Transverse colon (tissue), 4 donors: Measurements from ENCODE around the gene DERA. TPM values are rescaled to one million over a fixed set of nuclear protein-coding genes. Genes with fewer than 3 reads are reported as not detected.
"Not testable (repeated sequence)": the region's sequence is repeated elsewhere in the genome, so short reads cannot be mapped to it uniquely, and the experiment has no call there.

Source experiments
- DNase-seq: peaks from one replicate; pipeline ENCODE4 v3.0.0-alpha.2; 2019
- H3K27ac ChIP-seq, 4 donors: fragments of 200-600 bp; sonication (generic); 2 replicates each; pipeline ENCODE4 v1.5.1; 2016 to 2018; ENCODE audit warnings: inconsistent platforms in 4 of 4
- H3K27me3 ChIP-seq: fragments of 200-600 bp; sonication (generic); 2 replicates; pipeline ENCODE4 v1.5.1; 2017; ENCODE audit warnings: inconsistent platforms
- H3K36me3 ChIP-seq, 4 donors: fragments of 200-600 bp; sonication (generic); 2 replicates each; pipeline ENCODE4 v1.5.1; 2017 to 2019; ENCODE audit warnings: inconsistent platforms in 4 of 4
- H3K4me1 ChIP-seq, 4 donors: fragments of 200-600 bp; sonication (generic); 2 replicates each; pipeline ENCODE4 v1.5.1; 2017 to 2020; ENCODE audit warnings: inconsistent platforms in 4 of 4
- H3K4me3 ChIP-seq, 4 donors: fragments of 200-600 bp; sonication (generic); 1 replicate in 1 of 4; 2 replicates in 3 of 4; pipeline versions ENCODE4 v1.5.1 to v1.6.1; 2017 to 2019; ENCODE audit warnings: inconsistent platforms in 4 of 4
- H3K9me3 ChIP-seq, 2 donors: fragments of 200-600 bp; sonication (generic); 2 replicates each; pipeline ENCODE4 v1.5.1; 2017 to 2019; ENCODE audit warnings: inconsistent platforms in 2 of 2
- EP300 ChIP-seq: sonication (generic); formaldehyde crosslinking; IDR thresholded peaks from one replicate; pipeline ENCODE4 v1.6.1; 2017; ENCODE audit warnings: antibody characterized with exemption, low read depth
- POLR2A ChIP-seq: fragments of 450-650 bp; IDR thresholded peaks from one replicate; pipeline ENCODE4 v1.6.1; 2016; ENCODE audit warnings: antibody characterized with exemption, mild to moderate bottlenecking, moderate library complexity
- POLR2AphosphoS5 ChIP-seq, 3 donors: sonication (generic); formaldehyde crosslinking; IDR thresholded peaks; one replicate each; pipeline ENCODE4 v1.6.1; 2016; ENCODE audit warnings: antibody characterized with exemption in 3 of 3
- WGBS, 2 donors: methylation state at CpG; one replicate each; pipeline ENCODE4 v1.1.5; 2018; ENCODE audit warnings: low coverage in 1 of 2; 5-methylcytosine and 5-hydroxymethylcytosine counted together
- in situ Hi-C, 4 donors: fragments of 200-750 bp; cut with MboI; loops; one replicate each; pipeline versions ENCODE4 v1.15.0 to v1.15.1; 2017; ENCODE audit warnings: low sequenced_read_pairs in 3 of 4, low pct_ligation_motif_present in 1 of 4, low pct_unique_long_range_greater_than_20kb in 1 of 4
- intact Hi-C: fragments of 100-400 bp; cut with DNase I; formaldehyde crosslinking; loops from one replicate; pipeline ENCODE4 v1.15.1; 2023; ENCODE audit warnings: low total_unique reads
- total RNA-seq, 4 donors: library from RNA; depleted of rRNA; stranded (reverse); fragments of >200 nt; gene quantifications; one replicate each; pipeline ENCODE4 v1.1.0, GENCODE V29; 2016
- TF ChIP-seq, protein P1 (sequence below), 5 experiments: fragments of 200-600 bp in 3 of 5; fragments of 450-650 bp in 2 of 5; sonication (generic) in 3 of 5; IDR thresholded peaks; 1 replicate in 2 of 5; 2 replicates in 3 of 5; pipeline ENCODE4 v1.5.1; 2016 to 2017; ENCODE audit warnings: antibody characterized with exemption in 5 of 5, inconsistent platforms in 3 of 5, mild to moderate bottlenecking in 2 of 5, moderate library complexity in 1 of 5

The DERA gene
- total RNA-seq, 4 donors from 2014 or later, result 9.2 to 112 (median 69.9) TPM

DNA sequence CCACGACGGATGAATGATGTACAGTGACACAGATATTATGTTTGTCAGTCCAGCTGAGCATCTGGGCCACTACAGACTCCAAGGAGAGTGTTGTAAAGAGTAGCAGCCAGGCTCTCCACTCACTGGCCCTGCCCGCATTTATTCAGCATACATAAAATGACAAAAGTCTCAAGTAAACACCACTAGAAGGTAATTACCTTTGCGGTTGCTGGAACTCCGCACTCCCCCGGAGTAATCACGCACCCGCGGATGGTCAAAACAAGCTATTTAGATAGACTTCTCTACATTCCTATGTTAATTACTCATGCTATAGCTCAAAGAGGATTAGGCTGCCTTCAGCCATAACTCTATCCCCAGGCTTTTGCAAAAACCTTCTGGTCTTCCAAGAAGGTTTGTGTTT lies 47.8 kb upstream of the DERA start:
- TF ChIP-seq, protein P1, sequence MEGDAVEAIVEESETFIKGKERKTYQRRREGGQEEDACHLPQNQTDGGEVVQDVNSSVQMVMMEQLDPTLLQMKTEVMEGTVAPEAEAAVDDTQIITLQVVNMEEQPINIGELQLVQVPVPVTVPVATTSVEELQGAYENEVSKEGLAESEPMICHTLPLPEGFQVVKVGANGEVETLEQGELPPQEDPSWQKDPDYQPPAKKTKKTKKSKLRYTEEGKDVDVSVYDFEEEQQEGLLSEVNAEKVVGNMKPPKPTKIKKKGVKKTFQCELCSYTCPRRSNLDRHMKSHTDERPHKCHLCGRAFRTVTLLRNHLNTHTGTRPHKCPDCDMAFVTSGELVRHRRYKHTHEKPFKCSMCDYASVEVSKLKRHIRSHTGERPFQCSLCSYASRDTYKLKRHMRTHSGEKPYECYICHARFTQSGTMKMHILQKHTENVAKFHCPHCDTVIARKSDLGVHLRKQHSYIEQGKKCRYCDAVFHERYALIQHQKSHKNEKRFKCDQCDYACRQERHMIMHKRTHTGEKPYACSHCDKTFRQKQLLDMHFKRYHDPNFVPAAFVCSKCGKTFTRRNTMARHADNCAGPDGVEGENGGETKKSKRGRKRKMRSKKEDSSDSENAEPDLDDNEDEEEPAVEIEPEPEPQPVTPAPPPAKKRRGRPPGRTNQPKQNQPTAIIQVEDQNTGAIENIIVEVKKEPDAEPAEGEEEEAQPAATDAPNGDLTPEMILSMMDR (IDR thresholded peaks at IDR 0.05), result no peak
- TF ChIP-seq POLR2A (no peak), EP300 (no peak), POLR2AphosphoS5 (IDR thresholded peaks at IDR 0.05) (no peak)
- Histone ChIP-seq H3K4me1 (peaks cover 0 to 19% (median 5%) of the 10 kb centered on the region in 4 donors), H3K27ac (no peak overlapping the region), H3K9me3 (no peaks in the 10 kb centered on the region), H3K27me3 (no peaks in the 10 kb centered on the region), H3K36me3 (peaks cover 0 to 2% (median 0%) of the 10 kb centered on the region in 4 donors), H3K4me3 (no peak overlapping the region)
- DNase-seq, result no peak
- in situ Hi-C loops (no loop called here), intact Hi-C loops (no loop called here)
- WGBS, 2 donors, result 47 to 68% methylated on average over 3 to 9 of the region's 9 CpGs

DNA sequence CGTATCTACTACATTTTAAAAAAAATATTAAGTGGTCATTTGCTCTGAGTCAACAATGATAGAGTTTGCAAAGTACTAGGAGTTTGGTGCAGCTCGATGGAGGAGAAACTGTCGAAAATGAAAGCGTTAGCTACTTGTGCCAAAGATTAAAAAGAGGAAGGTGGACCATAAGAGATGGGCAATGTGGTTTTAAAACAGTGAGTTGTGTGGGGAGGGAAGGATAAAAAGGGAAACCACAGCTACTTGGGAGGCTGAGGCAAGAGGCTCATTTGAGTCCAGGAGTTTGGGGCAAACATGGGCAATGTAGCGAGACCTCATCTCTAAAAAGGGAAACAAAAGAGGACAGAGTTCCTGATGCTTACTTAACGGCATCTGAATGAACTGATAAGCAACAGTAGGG lies 47.1 kb upstream of the DERA start:
- no peak overlapping the region for H3K4me3 ChIP-seq
- DNase-seq, result no peak
- H3K27ac ChIP-seq, result no peak overlapping the region
- H3K4me1 ChIP-seq, result peaks cover 0 to 19% (median 5%) of the 10 kb centered on the region in 4 donors
- H3K9me3 ChIP-seq, result no peaks in the 10 kb centered on the region
- in situ Hi-C loops (no loop called here), intact Hi-C loops (no loop called here)
- no peak for TF ChIP-seq POLR2AphosphoS5 (IDR thresholded peaks at IDR 0.05)
- no peak for TF ChIP-seq EP300
- no peak for TF ChIP-seq POLR2A
- TF ChIP-seq, protein P1 (IDR thresholded peaks at IDR 0.05), result no peak
- H3K27me3 ChIP-seq, result no peaks in the 10 kb centered on the region
- WGBS, 2 donors, result 58 to 70% methylated on average over 6 of the region's 6 CpGs
- H3K36me3 ChIP-seq, result peaks cover 0 to 2% (median 0%) of the 10 kb centered on the region in 4 donors

DNA sequence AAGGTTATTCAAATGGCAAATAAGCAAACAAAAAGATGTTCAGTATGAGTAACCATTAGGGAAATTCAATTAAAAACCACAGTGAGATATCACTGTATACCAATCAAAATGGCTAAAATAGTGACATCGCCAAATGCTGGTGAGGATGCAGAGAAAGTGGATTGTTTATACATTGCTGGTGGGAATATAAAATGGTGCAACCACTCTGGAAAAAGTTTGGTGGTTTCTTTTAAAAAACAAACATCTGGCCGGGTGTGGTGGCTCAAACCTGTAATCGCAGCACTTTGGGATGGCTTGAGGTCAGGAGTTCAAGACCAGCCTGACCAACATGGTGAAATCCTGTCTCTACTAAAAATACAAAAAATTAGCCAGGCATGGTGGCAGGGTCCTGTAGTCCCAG lies 42.9 kb upstream of the DERA start:
- intact Hi-C loops (no loop called here), in situ Hi-C loops (no loop called here)
- WGBS, 2 donors, result 70 to 78% methylated on average over 2 to 3 of the region's 3 CpGs
- no peak for DNase-seq
- no peaks in the 10 kb centered on the region for H3K27me3 ChIP-seq
- no peak overlapping the region for H3K4me3 ChIP-seq
- no peak overlapping the region for H3K27ac ChIP-seq
- H3K36me3 ChIP-seq, result peaks cover 0 to 2% (median 0%) of the 10 kb centered on the region in 4 donors
- H3K4me1 ChIP-seq, result no peaks in the 10 kb centered on the region
- H3K9me3 ChIP-seq, result no peaks in the 10 kb centered on the region
- TF ChIP-seq, protein P1 (IDR thresholded peaks at IDR 0.05), result no peak
- TF ChIP-seq POLR2A (no peak), EP300 (no peak), POLR2AphosphoS5 (IDR thresholded peaks at IDR 0.05) (no peak)

DNA sequence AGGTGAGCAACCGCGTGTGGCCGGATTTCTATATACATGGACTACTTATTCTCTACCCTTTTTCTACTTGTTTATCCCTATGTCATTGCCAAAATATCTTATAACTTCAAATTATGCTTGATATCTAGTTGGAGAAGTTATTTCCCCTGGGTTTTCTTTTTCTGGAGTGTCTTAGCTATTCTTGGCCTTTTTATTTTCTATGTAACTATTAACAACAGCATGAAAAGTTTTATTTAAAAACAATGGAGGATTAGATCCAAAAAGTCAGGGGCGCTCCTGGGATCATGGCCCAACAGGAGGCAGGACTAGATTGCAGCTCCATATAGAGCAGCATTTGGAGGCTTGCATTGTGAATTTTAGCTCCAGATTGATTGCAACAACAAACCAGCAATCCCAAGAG lies 37.6 kb upstream of the DERA start:
- Histone ChIP-seq H3K36me3 (no peaks in the 10 kb centered on the region), H3K9me3 (no peaks in the 10 kb centered on the region), H3K4me1 (no peaks in the 10 kb centered on the region), H3K27me3 (no peaks in the 10 kb centered on the region), H3K4me3 (no peak overlapping the region), H3K27ac (no peak overlapping the region)
- TF ChIP-seq POLR2AphosphoS5 (IDR thresholded peaks at IDR 0.05) (no peak), POLR2A (no peak), EP300 (no peak)
- TF ChIP-seq, protein P1 (IDR thresholded peaks at IDR 0.05), result no peak
- WGBS, 2 donors, result 94 to 100% methylated on average over 4 of the region's 4 CpGs
- no peak for DNase-seq
- in situ Hi-C loops (no loop called here), intact Hi-C loops (no loop called here)

DNA sequence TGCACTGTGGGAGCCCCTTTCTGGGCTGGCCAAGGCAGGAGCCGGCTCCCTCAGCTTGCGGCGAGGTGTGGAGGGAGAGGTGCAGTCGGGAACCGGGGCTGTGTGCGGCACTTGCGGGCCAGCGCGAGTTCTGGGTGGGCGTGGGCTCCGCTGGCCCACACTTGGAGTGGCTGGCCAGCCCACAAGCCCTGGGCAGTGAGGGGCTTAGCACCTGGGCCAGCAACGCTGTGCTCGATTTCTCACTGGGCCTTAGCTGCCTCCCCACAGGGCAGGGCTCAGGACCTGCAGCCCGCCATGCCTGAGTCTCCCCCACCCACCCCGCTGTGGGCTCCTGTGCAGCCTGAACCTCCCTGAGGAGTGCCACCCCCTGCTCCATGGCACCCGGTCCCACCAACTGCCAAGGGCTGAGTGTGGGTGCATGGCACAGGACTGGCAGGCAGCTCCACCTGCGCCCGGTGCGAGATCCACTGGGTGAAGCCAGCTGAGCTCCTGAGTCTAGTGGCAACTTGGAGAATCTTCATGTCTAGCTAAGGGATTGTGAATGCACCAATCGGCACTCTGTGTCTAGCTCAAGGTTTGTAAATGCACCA lies 36.5 kb upstream of the DERA start:
- WGBS, 2 donors, result 95 to 100% methylated on average over 1 to 20 of the region's 20 CpGs
- H3K27ac ChIP-seq, H3K27me3 ChIP-seq, H3K4me1 ChIP-seq, H3K9me3 ChIP-seq, intact Hi-C loops, DNase-seq, H3K4me3 ChIP-seq, H3K36me3 ChIP-seq, in situ Hi-C loops: not testable (repeated sequence)
